ENCODE data around the gene C4B. TPM values are rescaled to one million over a fixed set of nuclear protein-coding genes. Genes with fewer than 3 reads are reported as not detected.
"Not testable (repeated sequence)": the region's sequence is repeated elsewhere in the genome, so short reads cannot be mapped to it uniquely, and the experiment has no call there.

Gene C4B
- total RNA-seq, 1 experiment from 2014 or later = 2.6 TPM

GRCh38 chr6:31977816-31978431, 36.7 kb upstream of the C4B start:
- DNase-seq = no peak
- H3K9me3 ChIP-seq (ENCODE audit: low read length) = no peaks in the 10 kb centered on the region
- CTCF ChIA-PET = no interaction called here
- H3K9me2 ChIP-seq (replicated peaks; ENCODE audit: low read length) = no peaks in the 10 kb centered on the region
- POLR2A ChIA-PET (ENCODE audit: unreplicated experiment) = no interaction called here
- no peak overlapping the region for H3K27ac ChIP-seq (ENCODE audit: low read length)
- no peak overlapping the region for H2AFZ ChIP-seq (ENCODE audit: low read length)
- TF ChIP-seq EZH2 (IDR thresholded peaks at IDR 0.05; ENCODE audit: low read length, unreplicated experiment) = no peak
- no peak for TF ChIP-seq EZH2phosphoT487 (IDR thresholded peaks at IDR 0.05; ENCODE audit: borderline replicate concordance, low read length)
- TF ChIP-seq CTCF (conservative IDR thresholded peaks at IDR 0.05; ENCODE audit: low read depth, low read length) = no peak
- intact Hi-C loops (cut with micrococcal nuclease) = loop anchor here (10.0 kb wide), 1 partner anchor 107 kb away; no protein-coding TSS in a partner anchor
- no peaks in the 10 kb centered on the region for H3F3A ChIP-seq (ENCODE audit: low read length, unreplicated experiment)
- no TSS peak for BruUV-seq (replicated peaks)
- no peaks in the 10 kb centered on the region for H3K27me3 ChIP-seq (ENCODE audit: low read length)
- peaks cover 17% of the 10 kb centered on the region for H3K79me2 ChIP-seq (ENCODE audit: low read length)
- no peaks in the 10 kb centered on the region for H4K20me1 ChIP-seq (ENCODE audit: low read length)
- H3K4me2 ChIP-seq (ENCODE audit: low read length) = no peak overlapping the region
- H3K36me3 ChIP-seq (ENCODE audit: low read depth, low read length) = no peaks in the 10 kb centered on the region
- peaks cover 7% of the 10 kb centered on the region for H3K4me1 ChIP-seq (ENCODE audit: insufficient read depth, low read length)
- no peak overlapping the region for H3K9ac ChIP-seq (ENCODE audit: low read length)
- H3K4me3 ChIP-seq (ENCODE audit: low read length) = no peak overlapping the region
- no peak for ATAC-seq

- Histone ChIP-seq H3K27me3 (ENCODE audit: low read length) (no peaks in the 10 kb centered on the region), H4K20me1 (ENCODE audit: low read length) (no peaks in the 10 kb centered on the region)
- intact Hi-C loops (cut with micrococcal nuclease) = loop anchor here (10.0 kb wide), 1 partner anchor 106 kb away; no protein-coding TSS in a partner anchor
These were observed 35.8 kb upstream of the C4B start for GRCh38 chr6:31978831-31979230.

GRCh38 chr6:31979238-31979898, 35.2 kb upstream of the C4B start:
- intact Hi-C loops (cut with micrococcal nuclease) = loop anchor here (10.0 kb wide), 1 partner anchor 105 kb away; no protein-coding TSS in a partner anchor
- Histone ChIP-seq H3K4me3 (ENCODE audit: low read length) (no peak overlapping the region), H3K27me3 (ENCODE audit: low read length) (no peaks in the 10 kb centered on the region), H3K79me2 (ENCODE audit: low read length) (peaks cover 2% of the 10 kb centered on the region; the same call in 1 of the 2 replicates), H3K9me2 (replicated peaks; ENCODE audit: low read length) (no peaks in the 10 kb centered on the region), H3K27ac (ENCODE audit: low read length) (no peak overlapping the region), H3F3A (ENCODE audit: low read length, unreplicated experiment) (no peaks in the 10 kb centered on the region), H3K9me3 (ENCODE audit: low read length) (no peaks in the 10 kb centered on the region), H2AFZ (ENCODE audit: low read length) (no peak overlapping the region), H3K4me1 (ENCODE audit: insufficient read depth, low read length) (no peaks in the 10 kb centered on the region), H3K9ac (ENCODE audit: low read length) (no peak overlapping the region), H3K4me2 (ENCODE audit: low read length) (no peak overlapping the region), H3K36me3 (ENCODE audit: low read depth, low read length) (no peaks in the 10 kb centered on the region), H4K20me1 (ENCODE audit: low read length) (no peaks in the 10 kb centered on the region)
- POLR2A ChIA-PET (ENCODE audit: unreplicated experiment) = no interaction called here
- DNase-seq (no peak), ATAC-seq (no peak)
- no TSS peak for BruUV-seq (replicated peaks)
- TF ChIP-seq CTCF (conservative IDR thresholded peaks at IDR 0.05; ENCODE audit: low read depth, low read length) (no peak), EZH2 (IDR thresholded peaks at IDR 0.05; ENCODE audit: low read length, unreplicated experiment) (no peak), EZH2phosphoT487 (IDR thresholded peaks at IDR 0.05; ENCODE audit: borderline replicate concordance, low read length) (no peak)
- CTCF ChIA-PET = no interaction called here

More at GRCh38 chr6:31978831-31979230, 35.8 kb upstream of the C4B start:
- ATAC-seq = no peak
- TF ChIP-seq EZH2 (IDR thresholded peaks at IDR 0.05; ENCODE audit: low read length, unreplicated experiment) (no peak), EZH2phosphoT487 (IDR thresholded peaks at IDR 0.05; ENCODE audit: borderline replicate concordance, low read length) (no peak)
- no peak overlapping the region for H3K4me3 ChIP-seq (ENCODE audit: low read length)
- H3K36me3 ChIP-seq (ENCODE audit: low read depth, low read length) = no peaks in the 10 kb centered on the region
- POLR2A ChIA-PET (ENCODE audit: unreplicated experiment) = no interaction called here
- H3K4me1 ChIP-seq (ENCODE audit: insufficient read depth, low read length) = no peaks in the 10 kb centered on the region
- BruUV-seq (replicated peaks) = no TSS peak
- H2AFZ ChIP-seq (ENCODE audit: low read length) = no peak overlapping the region
- CTCF ChIA-PET = no interaction called here
- H3F3A ChIP-seq (ENCODE audit: low read length, unreplicated experiment) = no peaks in the 10 kb centered on the region
- no peaks in the 10 kb centered on the region for H3K9me2 ChIP-seq (replicated peaks; ENCODE audit: low read length)
- peaks cover 8% of the 10 kb centered on the region for H3K79me2 ChIP-seq (ENCODE audit: low read length)
- H3K4me2 ChIP-seq (ENCODE audit: low read length) = no peak overlapping the region
- no peak for DNase-seq
- no peaks in the 10 kb centered on the region for H3K9me3 ChIP-seq (ENCODE audit: low read length)
- H3K27ac ChIP-seq (ENCODE audit: low read length) = no peak overlapping the region
- no peak overlapping the region for H3K9ac ChIP-seq (ENCODE audit: low read length)

GRCh38 chr6:31980195-31980876, 34.3 kb upstream of the C4B start:
- DNase-seq; H3K4me1 ChIP-seq (ENCODE audit: insufficient read depth, low read length); intact Hi-C loops (cut with micrococcal nuclease); H3K9ac ChIP-seq (ENCODE audit: low read length); ATAC-seq; H3K4me3 ChIP-seq (ENCODE audit: low read length); H2AFZ ChIP-seq (ENCODE audit: low read length); H3K79me2 ChIP-seq (ENCODE audit: low read length); H3K27me3 ChIP-seq (ENCODE audit: low read length); H3K9me3 ChIP-seq (ENCODE audit: low read length); H3K36me3 ChIP-seq (ENCODE audit: low read depth, low read length); H4K20me1 ChIP-seq (ENCODE audit: low read length); H3K27ac ChIP-seq (ENCODE audit: low read length); H3K4me2 ChIP-seq (ENCODE audit: low read length); H3K9me2 ChIP-seq (replicated peaks; ENCODE audit: low read length); CTCF ChIA-PET; BruUV-seq (replicated peaks); H3F3A ChIP-seq (ENCODE audit: low read length, unreplicated experiment): not testable (repeated sequence)
- POLR2A ChIA-PET (ENCODE audit: unreplicated experiment) = interaction anchor here (0.6 kb wide), 1 partner anchor 91 kb away, joined by 6 read pairs; no protein-coding TSS in a partner anchor
